Measurements from ENCODE around the gene CDC42BPB.

Gene CDC42BPB

GRCh38 chr14:103015426-103015825, 41.9 kb downstream of the CDC42BPB start:
- DNase-seq = no peak

GRCh38 chr14:103014466-103015228, 42.7 kb downstream of the CDC42BPB start:
- DNase-seq = no peak

- no peak for DNase-seq
Observed at GRCh38 chr14:103013028-103013427, 44.3 kb downstream of the CDC42BPB start.

GRCh38 chr14:103009559-103009958, 47.8 kb downstream of the CDC42BPB start:
- no peak for DNase-seq

- no peak for DNase-seq
Observed at GRCh38 chr14:103008768-103009357, 48.5 kb downstream of the CDC42BPB start.

GRCh38 chr14:103008126-103008525, 49.2 kb downstream of the CDC42BPB start:
- DNase-seq = no peak

- DNase-seq = no peak
Observed at GRCh38 chr14:103007555-103007954, 49.8 kb downstream of the CDC42BPB start.

- DNase-seq = no peak
Observed at GRCh38 chr14:103006991-103007520, 50.3 kb downstream of the CDC42BPB start.

GRCh38 chr14:103006106-103006505, 51.2 kb downstream of the CDC42BPB start:
- DNase-seq = no peak

GRCh38 chr14:103003850-103004249, 53.5 kb downstream of the CDC42BPB start:
- no peak for DNase-seq

- no peak for DNase-seq
Observed at GRCh38 chr14:103003351-103003615, 54.1 kb downstream of the CDC42BPB start.

- no peak for DNase-seq
Observed at GRCh38 chr14:103002578-103003350, 54.6 kb downstream of the CDC42BPB start.

GRCh38 chr14:103001651-103002396, 55.5 kb downstream of the CDC42BPB start:
- no peak for DNase-seq

- no peak for DNase-seq
Observed at GRCh38 chr14:103001226-103001625, 56.1 kb downstream of the CDC42BPB start.

- DNase-seq = no peak
Observed at GRCh38 chr14:103000291-103000921, 56.9 kb downstream of the CDC42BPB start.

- no peak for DNase-seq
Observed at GRCh38 chr14:102999227-102999895, 58.0 kb downstream of the CDC42BPB start.

- DNase-seq = no peak
Observed at GRCh38 chr14:102998393-102998792, 59.0 kb downstream of the CDC42BPB start.

- no peak for DNase-seq
Observed at GRCh38 chr14:102996941-102997340, 60.4 kb downstream of the CDC42BPB start.

GRCh38 chr14:102994689-102995088, 62.7 kb downstream of the CDC42BPB start:
- no peak for DNase-seq

GRCh38 chr14:102993523-102993922, 63.8 kb downstream of the CDC42BPB start:
- no peak for DNase-seq

GRCh38 chr14:102991376-102991775, 66.0 kb downstream of the CDC42BPB start:
- no peak for DNase-seq

GRCh38 chr14:102988054-102988453, 69.3 kb downstream of the CDC42BPB start:
- DNase-seq = no peak
